Activated CD4-positive, CD25-positive, alpha-beta regulatory T cell treated with anti-CD3 and anti-CD28 coated beads, Interleukin-2, amount 50 U/mL, for 16 hours (primary cell): ENCODE measurements around the gene INSC.

Experiments used
- DNase-seq: peaks from one replicate; pipeline ENCODE4 v3.0.0-alpha.2; 2020; ENCODE audit warnings: low read depth, low spot score

The INSC gene

GRCh38 chr11:15222777-15223176 is 108.1 kb downstream of the INSC start:
- no peak for DNase-seq

- DNase-seq: no peak
Observed at GRCh38 chr11:15223318-15223717, 108.6 kb downstream of the INSC start.

GRCh38 chr11:15224466-15224865 is 109.7 kb downstream of the INSC start:
- DNase-seq: no peak

DNA sequence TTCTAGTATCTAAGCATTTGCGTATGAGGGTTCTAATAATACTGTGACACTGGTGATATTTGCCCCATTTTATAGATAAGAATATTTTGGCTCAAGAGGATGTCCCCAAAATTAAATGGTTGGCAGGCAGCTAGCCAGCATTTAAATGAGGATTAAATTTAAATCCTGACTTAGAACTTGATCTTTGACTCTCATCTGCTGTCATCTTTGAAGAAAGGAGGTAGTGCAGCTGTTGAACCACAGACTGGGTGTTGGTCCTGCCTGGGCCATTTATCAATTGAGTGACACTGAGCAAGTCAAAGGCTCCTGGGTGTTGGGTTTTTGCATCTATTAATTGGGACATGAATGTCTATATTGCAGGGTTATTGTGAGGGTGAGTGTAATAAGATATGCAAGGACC is 112.3 kb downstream of the INSC start:
- no peak for DNase-seq

- DNase-seq: no peak
Observed at GRCh38 chr11:15228331-15228849, 113.7 kb downstream of the INSC start.

DNA sequence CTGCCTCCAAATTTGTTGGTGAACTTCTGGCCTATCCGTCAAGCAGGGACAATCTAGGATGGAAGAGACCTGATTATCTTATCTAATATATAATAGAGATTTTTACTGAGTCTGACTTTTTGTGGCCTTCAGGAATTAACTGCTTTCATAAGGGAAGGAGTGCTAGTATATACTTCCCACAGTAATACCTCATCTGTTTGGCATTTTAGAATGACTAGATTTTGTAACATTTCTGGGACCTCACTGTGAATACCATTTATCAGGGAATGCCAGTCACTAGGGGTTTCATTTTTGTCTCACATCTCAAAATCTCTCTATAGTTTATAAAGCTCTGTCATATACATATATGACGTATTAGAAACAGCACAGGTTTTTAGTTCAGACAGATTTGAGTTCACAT is 114.3 kb downstream of the INSC start:
- DNase-seq: no peak

- DNase-seq: no peak
Observed at GRCh38 chr11:15232496-15232895, 117.8 kb downstream of the INSC start.

DNA sequence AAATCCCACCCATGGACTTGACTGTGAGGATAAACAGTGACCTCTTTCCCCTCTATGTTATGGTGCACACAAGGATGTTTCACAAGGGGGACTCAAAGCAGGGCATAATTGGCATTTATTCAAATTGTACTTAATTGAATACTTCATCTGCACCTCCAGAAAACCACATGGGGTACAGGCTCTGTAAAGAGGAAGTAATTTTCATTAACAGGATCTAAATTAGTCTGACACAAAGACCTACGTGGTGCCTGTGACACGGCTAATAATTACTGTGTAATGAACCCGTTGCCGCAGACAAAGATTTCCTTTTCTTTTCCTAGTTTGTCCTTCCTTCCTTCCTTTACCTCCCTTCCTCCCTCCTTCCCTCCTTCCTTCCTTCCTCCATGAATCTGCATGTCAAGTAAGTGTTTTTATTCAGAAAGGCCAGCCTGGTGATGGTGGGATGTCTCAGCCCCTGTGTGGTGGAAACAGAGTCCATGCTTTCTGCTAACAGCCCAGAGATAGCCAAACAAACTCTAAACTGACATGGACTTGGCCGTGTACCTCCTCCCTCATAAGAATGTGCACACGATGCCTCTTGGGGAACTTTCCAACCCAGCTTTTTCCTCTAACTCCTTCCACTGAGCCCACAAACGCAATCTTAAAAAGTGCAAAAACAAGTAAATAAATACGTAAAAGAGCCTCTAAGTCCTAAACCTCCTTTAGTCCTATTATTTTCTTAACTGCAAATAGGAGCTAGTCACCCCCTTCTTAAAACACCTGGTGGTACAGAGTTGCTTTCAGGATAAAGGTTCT is 118.8 kb downstream of the INSC start:
- no peak for DNase-seq

DNA sequence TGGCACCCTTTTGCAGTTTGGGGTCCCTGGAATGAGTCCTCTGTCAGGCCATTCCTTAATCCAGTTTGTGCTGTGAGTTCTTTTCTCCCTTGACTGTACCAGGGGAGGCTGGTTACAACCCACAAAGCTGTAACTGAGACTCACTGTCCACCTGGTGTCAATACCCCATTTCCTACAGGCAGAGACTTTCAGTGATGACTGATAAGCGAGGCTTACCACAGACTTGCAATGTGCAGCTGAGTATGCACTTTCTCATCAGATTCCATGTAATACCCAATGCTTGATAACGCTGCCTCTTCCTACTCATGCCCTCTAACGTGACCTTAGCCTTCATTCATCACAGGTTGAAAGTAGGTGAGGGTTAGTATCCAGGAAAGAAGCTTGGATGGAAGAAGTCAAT is 120.1 kb downstream of the INSC start:
- DNase-seq: no peak

DNA sequence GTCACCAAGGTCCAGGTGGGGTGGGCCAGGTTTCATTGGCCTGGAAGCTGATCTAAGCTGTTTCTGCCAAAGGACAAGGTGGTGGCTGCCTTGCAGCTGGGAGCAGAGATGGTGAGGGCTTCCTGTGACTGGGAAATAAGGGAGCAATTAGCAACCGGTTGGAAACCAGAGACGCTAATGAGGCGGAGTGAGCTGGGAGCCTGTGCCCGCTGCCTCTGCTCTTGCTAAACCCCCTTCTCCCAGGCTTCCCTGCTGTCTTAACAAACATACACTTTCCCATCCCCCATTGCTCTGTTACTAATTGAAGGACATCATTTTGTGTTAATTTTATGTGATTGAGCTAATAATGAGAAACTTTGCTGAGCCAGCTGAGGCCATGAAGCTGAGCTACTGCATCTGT is 121.8 kb downstream of the INSC start:
- no peak for DNase-seq

DNA sequence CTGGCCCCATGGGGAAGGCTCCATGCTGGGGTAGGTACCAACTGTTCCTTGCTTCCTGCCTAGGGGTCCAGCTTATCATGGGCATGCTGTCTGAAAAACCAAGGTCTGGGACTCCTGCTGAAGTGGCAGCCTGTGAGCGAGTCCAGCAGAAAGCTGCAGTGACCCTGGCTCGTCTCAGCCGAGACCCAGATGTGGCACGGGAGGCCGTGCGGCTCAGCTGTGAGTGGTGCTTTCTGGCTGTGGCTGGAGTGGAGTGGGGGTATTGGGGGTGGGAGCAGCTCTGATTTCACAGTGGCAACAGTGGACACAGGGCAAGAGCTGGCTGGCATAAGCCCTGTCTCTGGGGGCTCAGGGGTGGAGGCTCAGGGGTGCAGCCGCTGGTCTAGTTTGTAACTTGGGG is 124.1 kb downstream of the INSC start:
- no peak for DNase-seq

- no peak for DNase-seq
Observed at GRCh38 chr11:15248749-15249148, 134.0 kb downstream of the INSC start.

DNA sequence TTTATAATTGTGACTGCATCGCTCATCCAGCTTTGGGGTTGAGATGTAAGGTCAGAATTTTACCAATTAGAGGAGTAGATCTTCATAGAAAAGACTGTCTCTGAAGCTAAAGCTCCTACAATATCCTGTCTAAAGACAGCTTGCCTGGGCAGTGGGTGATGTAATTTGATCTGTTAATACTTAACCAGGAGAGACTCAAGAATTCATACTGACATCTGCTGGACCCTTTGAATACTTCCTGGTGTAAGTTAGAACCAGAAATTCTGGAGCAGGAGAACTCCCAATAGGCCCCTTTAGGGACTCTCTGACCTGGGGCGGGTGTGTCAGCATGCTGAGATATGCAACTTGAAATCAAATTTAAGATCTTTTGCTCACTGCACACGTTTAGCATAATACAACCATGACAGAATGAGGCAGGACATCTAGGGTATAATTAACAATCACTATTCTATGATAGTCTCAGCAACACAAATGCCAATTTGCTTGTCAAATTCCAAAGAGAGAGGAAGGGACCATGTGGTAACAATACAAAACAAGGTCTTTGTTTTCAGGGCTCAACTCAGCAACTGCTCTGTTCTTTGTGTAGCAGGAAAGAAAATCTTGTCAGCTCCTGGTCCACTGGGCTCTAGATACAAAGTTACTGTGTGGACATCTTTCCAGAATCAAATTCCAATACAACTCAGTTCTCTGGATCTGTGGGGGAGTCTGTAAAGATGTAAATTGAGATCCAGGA is 143.9 kb downstream of the INSC start:
- DNase-seq: no peak

DNA sequence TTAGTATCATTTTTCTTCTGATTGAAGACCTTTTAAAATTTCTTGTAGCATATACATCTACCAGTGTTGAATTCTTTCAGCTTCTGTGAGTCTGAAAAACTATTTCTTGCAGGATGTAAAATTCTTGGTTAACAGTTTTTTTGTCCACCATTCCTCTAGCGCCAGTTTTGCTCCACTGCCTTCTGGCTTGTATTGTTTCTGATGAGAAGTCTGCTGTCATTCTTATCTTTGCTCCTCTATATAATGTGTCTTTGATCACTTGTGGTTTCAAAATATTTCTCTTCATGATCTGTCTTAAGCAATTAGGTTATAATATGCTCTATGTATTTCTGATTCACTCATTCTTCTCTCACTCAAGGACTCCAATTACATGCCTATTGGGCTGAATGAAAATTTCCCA is 152.3 kb downstream of the INSC start:
- no peak for DNase-seq

- DNase-seq: no peak
Observed at GRCh38 chr11:15268598-15268997, 153.9 kb downstream of the INSC start.

- DNase-seq: no peak
Observed at GRCh38 chr11:15275141-15275540, 160.4 kb downstream of the INSC start.

DNA sequence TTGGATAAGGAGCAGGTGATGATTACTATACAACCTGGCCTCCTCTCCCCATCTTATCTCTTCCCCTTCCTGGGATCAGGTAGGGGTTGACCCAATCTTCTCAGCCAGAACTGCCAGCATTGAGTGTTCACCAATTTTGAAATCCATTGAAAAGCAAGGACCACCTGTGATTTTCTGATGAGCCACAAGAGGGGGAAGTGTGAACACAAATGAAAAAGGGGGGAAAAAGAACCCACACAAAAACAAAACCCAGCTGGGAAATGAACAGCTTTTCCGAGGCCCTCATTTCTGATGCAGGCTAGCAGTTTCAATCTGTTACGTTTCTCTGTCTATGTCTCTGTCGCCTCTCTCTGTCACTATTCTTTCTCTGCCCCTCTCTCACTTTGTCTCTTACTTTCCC is 161.9 kb downstream of the INSC start:
- DNase-seq: no peak

- no peak for DNase-seq
Observed at GRCh38 chr11:15278128-15278527, 163.4 kb downstream of the INSC start.

GRCh38 chr11:15280393-15280792 is 165.7 kb downstream of the INSC start:
- DNase-seq: no peak

- no peak for DNase-seq
Observed at GRCh38 chr11:15282754-15283153, 168.0 kb downstream of the INSC start.

GRCh38 chr11:15286465-15286864 is 171.7 kb downstream of the INSC start:
- no peak for DNase-seq

DNA sequence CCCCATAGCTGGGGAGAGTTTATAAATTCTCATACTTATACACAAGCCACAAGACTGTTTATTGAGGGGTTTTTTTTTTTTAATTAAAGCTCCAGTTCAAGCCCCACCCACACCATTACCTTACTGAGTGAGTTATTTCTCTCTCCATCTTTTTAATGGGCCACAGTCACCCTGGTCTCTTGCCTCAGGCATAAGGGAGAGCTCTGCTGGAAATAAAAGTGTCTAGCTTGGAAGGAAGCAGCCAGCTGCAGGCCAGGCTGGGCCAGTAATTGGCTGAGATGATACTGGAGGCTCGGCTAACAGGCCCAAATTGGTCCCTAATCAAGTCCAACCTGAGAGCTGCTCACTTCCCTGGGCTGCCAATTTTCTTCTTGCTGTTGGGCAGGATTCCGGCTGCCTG is 174.1 kb downstream of the INSC start:
- no peak for DNase-seq

GRCh38 chr11:15289723-15290122 is 175.0 kb downstream of the INSC start:
- DNase-seq: no peak
